Mesenchymal stem cell (in vitro differentiated cells and primary cell): Measurements from ENCODE around the gene LINGO3.
A peak's percentile ranks its signal among the peaks of the same experiment; 100 is the strongest.

Experiments used
- DNase-seq: peaks from one replicate; pipeline ENCODE4 v3.0.0-alpha.2; 2013
- H2AFZ ChIP-seq: one replicate; pipeline ENCODE4 v1.6.1; 2013; ENCODE audit warnings: low read depth, mild to moderate bottlenecking, control low read depth, inconsistent platforms, low read length, moderate library complexity
- H2AK5ac ChIP-seq: 2 replicates; pipeline ENCODE4 v1.6.1; 2013; ENCODE audit warnings: low read length, moderate library complexity, mild to moderate bottlenecking, inconsistent platforms; ENCODE audit not compliant: severe bottlenecking
- H2BK120ac ChIP-seq: one replicate; pipeline ENCODE4 v1.6.1; 2013; ENCODE audit warnings: low read depth, mild to moderate bottlenecking, inconsistent platforms, low read length, moderate library complexity
- H2BK12ac ChIP-seq, 2 experiments: one replicate each; pipeline ENCODE4 v1.6.1; 2013; ENCODE audit warnings: inconsistent platforms in 2 of 2, low read length in 2 of 2, mild to moderate bottlenecking in 2 of 2, moderate library complexity in 2 of 2, control low read depth in 1 of 2
- H2BK15ac ChIP-seq: one replicate; pipeline ENCODE4 v1.6.1; 2013; ENCODE audit warnings: mild to moderate bottlenecking, low read depth, inconsistent platforms; ENCODE audit not compliant: poor library complexity, severe bottlenecking
- H2BK5ac ChIP-seq: 2 replicates; pipeline ENCODE4 v1.6.1; 2013; ENCODE audit warnings: low read depth, mild to moderate bottlenecking, low read length, control low read depth, inconsistent platforms; ENCODE audit not compliant: poor library complexity, severe bottlenecking
- H3K14ac ChIP-seq, 2 experiments: one replicate each; pipeline ENCODE4 v1.6.1; 2013; ENCODE audit warnings: inconsistent platforms in 2 of 2, low read length in 2 of 2, control low read depth in 1 of 2, mild to moderate bottlenecking in 1 of 2, moderate library complexity in 1 of 2
- H3K18ac ChIP-seq, 2 experiments: one replicate each; pipeline ENCODE4 v1.6.1; 2013; ENCODE audit warnings: inconsistent platforms in 2 of 2, low read length in 2 of 2, control low read depth in 1 of 2, low read depth in 1 of 2, mild to moderate bottlenecking in 1 of 2
- H3K23ac ChIP-seq, 2 experiments: one replicate each; pipeline ENCODE4 v1.6.1; 2013; ENCODE audit warnings: inconsistent platforms in 2 of 2, low read length in 2 of 2, mild to moderate bottlenecking in 2 of 2, moderate library complexity in 2 of 2, control low read depth in 1 of 2
- H3K27ac ChIP-seq: 2 replicates; pipeline ENCODE4 v1.5.1; 2013; ENCODE audit warnings: mild to moderate bottlenecking, moderate library complexity, low read length, control low read depth, inconsistent platforms; ENCODE audit not compliant: poor library complexity, severe bottlenecking
- H3K27me3 ChIP-seq, 2 experiments: 2 replicates each; pipeline versions ENCODE4 v1.6.1 to v1.7.0; 2013; ENCODE audit warnings: low read length in 2 of 2, mild to moderate bottlenecking in 2 of 2, moderate library complexity in 2 of 2, control low read depth in 1 of 2, inconsistent platforms in 1 of 2; ENCODE audit not compliant: control insufficient read depth in 1 of 2, insufficient read depth in 1 of 2
- H3K36me3 ChIP-seq, 2 experiments: 2 replicates each; pipeline versions ENCODE4 v1.6.1 to v1.7.0; 2013; ENCODE audit warnings: low read length in 2 of 2, control low read depth in 1 of 2, inconsistent platforms in 1 of 2, low read depth in 1 of 2, mild to moderate bottlenecking in 1 of 2; ENCODE audit not compliant: insufficient read depth in 2 of 2, control insufficient read depth in 1 of 2
- H3K4ac ChIP-seq, 2 experiments: one replicate each; pipeline ENCODE4 v1.6.1; 2013; ENCODE audit warnings: inconsistent platforms in 2 of 2, low read length in 2 of 2, mild to moderate bottlenecking in 2 of 2, moderate library complexity in 2 of 2, control low read depth in 1 of 2, low read depth in 1 of 2
- H3K4me1 ChIP-seq: 2 replicates; pipeline ENCODE4 v1.6.1; 2013; ENCODE audit warnings: low read depth, low read length, control low read depth; ENCODE audit not compliant: control insufficient read depth, insufficient read depth
- H3K4me2 ChIP-seq: 2 replicates; pipeline ENCODE4 v1.6.1; 2013; ENCODE audit warnings: low read length, mild to moderate bottlenecking, inconsistent platforms; ENCODE audit not compliant: poor library complexity, severe bottlenecking
- H3K4me3 ChIP-seq, 2 experiments: 2 replicates each; pipeline versions ENCODE4 v1.5.1 to v1.7.0; 2013; ENCODE audit warnings: low read length in 2 of 2, mild to moderate bottlenecking in 2 of 2, control low read depth in 1 of 2, low read depth in 1 of 2; ENCODE audit not compliant: insufficient read depth in 1 of 2
- H3K79me1 ChIP-seq: replicated peaks from 2 replicates; pipeline ENCODE4 v1.6.1; 2013; ENCODE audit warnings: mild to moderate bottlenecking, control low read depth, low read length, inconsistent platforms; ENCODE audit not compliant: poor library complexity, severe bottlenecking
- H3K9ac ChIP-seq: 2 replicates; pipeline ENCODE4 v1.7.0; 2013; ENCODE audit warnings: mild to moderate bottlenecking, low read length, moderate library complexity
- H3K9me3 ChIP-seq: 2 replicates; pipeline ENCODE4 v1.7.0; 2013; ENCODE audit warnings: mild to moderate bottlenecking, low read length; ENCODE audit not compliant: control insufficient read depth
- H4K8ac ChIP-seq: one replicate; pipeline ENCODE4 v1.6.1; 2013; ENCODE audit warnings: inconsistent platforms, mild to moderate bottlenecking, low read length, moderate library complexity
- H4K91ac ChIP-seq: one replicate; pipeline ENCODE4 v1.6.1; 2013; ENCODE audit warnings: mild to moderate bottlenecking, low read length, inconsistent platforms
- WGBS: methylation state at CpG from one replicate; pipeline ENCODE4 v1.1.7; 2013; ENCODE audit warnings: mixed read lengths; 5-methylcytosine and 5-hydroxymethylcytosine counted together

The LINGO3 gene

GRCh38 chr19:2261438-2262172 lies 46.3 kb downstream of the LINGO3 start:
- 53% methylated on average over 3 of the region's 7 CpGs for WGBS
- peaks cover 8% of the 10 kb centered on the region for H3K4me1 ChIP-seq
- H3K9ac ChIP-seq: no peak overlapping the region
- H3K36me3 ChIP-seq: no peaks in the 10 kb centered on the region
- H3K27me3 ChIP-seq: no peaks in the 10 kb centered on the region
- DNase-seq: no peak
- H3K23ac ChIP-seq: no peak overlapping the region
- H2BK5ac ChIP-seq: no peak overlapping the region
- no peak overlapping the region for H3K4me3 ChIP-seq
- H3K4me2 ChIP-seq: no peak overlapping the region
- H3K27ac ChIP-seq: no peak overlapping the region
- no peaks in the 10 kb centered on the region for H3K79me1 ChIP-seq
- H3K14ac ChIP-seq: no peak overlapping the region
- no peak overlapping the region for H2BK120ac ChIP-seq
- H4K91ac ChIP-seq: no peak overlapping the region
- no peak overlapping the region for H3K4ac ChIP-seq
- H4K8ac ChIP-seq: no peak overlapping the region
- H2BK12ac ChIP-seq: no peak overlapping the region
- H2BK15ac ChIP-seq: no peak overlapping the region
- no peak overlapping the region for H2AFZ ChIP-seq
- no peak overlapping the region for H2AK5ac ChIP-seq
- H3K18ac ChIP-seq: no peak overlapping the region
- H3K9me3 ChIP-seq: no peaks in the 10 kb centered on the region

GRCh38 chr19:2260341-2260805 lies 47.6 kb downstream of the LINGO3 start:
- Histone ChIP-seq H3K9ac (peak overlapping the region; percentile 45), H3K79me1 (no peaks in the 10 kb centered on the region), H2BK15ac (no peak overlapping the region), H2AFZ (no peak overlapping the region), H3K18ac (no peak overlapping the region), H3K9me3 (no peaks in the 10 kb centered on the region), H2BK5ac (no peak overlapping the region), H3K23ac (no peak overlapping the region), H2BK120ac (no peak overlapping the region), H3K27me3 (no peaks in the 10 kb centered on the region), H4K8ac (no peak overlapping the region), H3K4me3 (peak overlapping the region in 1 of 2 experiments; percentile 38), H3K36me3 (no peaks in the 10 kb centered on the region), H4K91ac (no peak overlapping the region), H3K4me1 (peaks cover 4% of the 10 kb centered on the region), H3K14ac (no peak overlapping the region), H3K4me2 (no peak overlapping the region), H2AK5ac (no peak overlapping the region), H3K27ac (no peak overlapping the region), H2BK12ac (no peak overlapping the region), H3K4ac (no peak overlapping the region)
- DNase-seq: no peak
- WGBS: 84% methylated on average over 11 of the region's 11 CpGs

GRCh38 chr19:2259336-2259735 lies 48.6 kb downstream of the LINGO3 start:
- no peak overlapping the region for H3K23ac ChIP-seq
- peaks cover 0 to 1% of the 10 kb centered on the region in 2 experiments for H3K27me3 ChIP-seq

More at GRCh38 chr19:2259336-2259735, 48.6 kb downstream of the LINGO3 start:
- peaks cover 4% of the 10 kb centered on the region for H3K4me1 ChIP-seq
- no peak overlapping the region for H4K8ac ChIP-seq
- H3K14ac ChIP-seq: no peak overlapping the region
- no peaks in the 10 kb centered on the region for H3K36me3 ChIP-seq
- H3K4me2 ChIP-seq: no peak overlapping the region
- no peak overlapping the region for H2AK5ac ChIP-seq
- no peak overlapping the region for H3K4me3 ChIP-seq
- H3K18ac ChIP-seq: no peak overlapping the region
- no peak overlapping the region for H2BK5ac ChIP-seq
- H2BK15ac ChIP-seq: no peak overlapping the region
- H2BK120ac ChIP-seq: no peak overlapping the region
- H3K4ac ChIP-seq: no peak overlapping the region
- H3K27ac ChIP-seq: no peak overlapping the region
- no peak overlapping the region for H4K91ac ChIP-seq
- H3K79me1 ChIP-seq: no peaks in the 10 kb centered on the region
- 89% methylated on average over 5 of the region's 5 CpGs for WGBS
- H2AFZ ChIP-seq: no peak overlapping the region
- no peaks in the 10 kb centered on the region for H3K9me3 ChIP-seq
- no peak overlapping the region for H3K9ac ChIP-seq
- no peak for DNase-seq
- H2BK12ac ChIP-seq: no peak overlapping the region
